NCI-H510A treated with DMSO at 0.1 percent for 48 hours (cell line): ENCODE measurements around the gene INTS14.
A peak's percentile ranks its signal among the peaks of the same experiment; 100 is the strongest.

Source experiments
- DNase-seq: peaks from one replicate; lab custom pipeline; 2025; lab: John Stamatoyannopoulos, UW

INTS14 gene

DNA sequence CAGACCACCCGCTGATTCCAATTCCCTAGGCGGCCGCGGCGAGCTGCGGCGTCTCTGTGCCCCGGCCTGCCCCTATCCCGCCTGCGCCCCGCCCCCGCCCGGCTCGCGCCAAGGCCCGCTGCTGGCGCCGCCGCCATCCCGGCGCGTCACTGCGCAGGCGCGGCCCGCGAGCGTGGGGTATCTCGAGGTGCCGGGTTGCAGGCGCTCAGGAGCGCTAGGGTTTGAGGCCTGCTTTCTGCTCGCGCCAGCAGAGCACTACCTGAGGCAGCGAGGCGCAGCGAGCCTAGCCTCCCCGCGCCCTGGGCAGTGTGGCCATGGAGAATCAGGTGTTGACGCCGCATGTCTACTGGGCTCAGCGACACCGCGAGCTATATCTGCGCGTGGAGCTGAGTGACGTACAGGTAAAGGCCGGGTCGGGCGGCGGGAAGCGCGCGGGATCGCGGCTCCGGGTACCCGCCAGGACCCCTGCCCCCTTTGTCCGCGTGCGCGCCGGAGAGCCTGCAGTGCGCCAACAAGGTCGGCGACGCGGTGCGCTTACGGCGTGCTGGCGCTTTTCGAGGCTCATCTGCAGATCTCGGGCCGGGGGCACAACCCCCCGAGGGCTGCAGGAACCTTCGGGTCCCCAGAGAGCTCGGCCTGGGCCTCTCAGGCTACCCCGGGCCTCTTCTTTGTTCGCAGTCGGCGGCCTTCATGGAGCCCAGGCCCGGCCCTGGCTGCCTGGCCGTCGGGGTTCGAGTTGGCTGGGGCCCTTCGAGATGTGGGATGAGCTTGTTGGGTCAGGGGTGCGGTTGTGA lies 80.4 kb downstream of the INTS14 start, which contains the start of gene HACD3:
Gene HACD3 (plus strand): TSS at position 146 of the 794 bp plus-strand sequence. CDS start 169 bp downstream, at position 315.
- peak; percentile 48 for DNase-seq

GRCh38 chr15:65529762-65530317 lies 81.1 kb downstream of the INTS14 start:
- no peak for DNase-seq
